ENCODE results near the gene CT45A6. TPM values are rescaled to one million over a fixed set of nuclear protein-coding genes. Genes with fewer than 3 reads are reported as not detected.

The CT45A6 gene
- total RNA-seq (2014; rRNA removed; shearing (Covaris generic)): not detected in 2 replicates

GRCh38 chrX:135802687-135803086 lies at the start of gene CT45A6:
Gene CT45A6 (minus strand): TSS chrX:135802787. CDS start chrX:135798993, 3,794 bp downstream.

DNA sequence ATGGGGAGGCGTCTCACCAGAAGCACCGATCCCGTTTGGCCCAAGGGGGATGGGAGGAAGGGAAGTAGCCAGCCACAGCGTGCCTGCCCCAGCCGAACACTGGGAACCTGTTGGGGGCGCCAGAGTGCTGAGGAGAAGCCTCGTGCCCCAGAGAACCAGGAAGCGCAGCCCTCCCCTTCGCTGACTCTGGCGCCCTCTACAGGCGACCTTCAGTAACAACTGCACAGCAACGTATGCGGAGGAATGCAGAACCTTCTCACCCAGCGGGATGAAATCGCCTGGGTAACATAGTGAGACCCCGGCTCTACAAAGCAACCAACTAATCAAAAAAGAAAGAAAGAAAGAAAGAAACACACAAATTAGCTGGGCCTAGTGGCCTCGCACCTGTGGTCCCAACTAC lies 34.6 kb upstream of the CT45A6 start, which contains the start of gene CT45A7:
Gene CT45A7, minus strand, starts transcription at position 101 of the 400 bp plus-strand sequence. CDS start 3,747 bp downstream, outside the sequence.

DNA sequence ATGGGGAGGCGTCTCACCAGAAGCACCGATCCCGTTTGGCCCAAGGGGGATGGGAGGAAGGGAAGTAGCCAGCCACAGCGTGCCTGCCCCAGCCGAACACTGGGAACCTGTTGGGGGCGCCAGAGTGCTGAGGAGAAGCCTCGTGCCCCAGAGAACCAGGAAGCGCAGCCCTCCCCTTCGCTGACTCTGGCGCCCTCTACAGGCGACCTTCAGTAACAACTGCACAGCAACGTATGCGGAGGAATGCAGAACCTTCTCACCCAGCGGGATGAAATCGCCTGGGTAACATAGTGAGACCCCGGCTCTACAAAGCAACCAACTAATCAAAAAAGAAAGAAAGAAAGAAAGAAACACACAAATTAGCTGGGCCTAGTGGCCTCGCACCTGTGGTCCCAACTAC lies 17.3 kb upstream of the CT45A6 start, which contains the start of gene CT45A2:
Gene CT45A2, minus strand, starts transcription at position 101 of the 400 bp plus-strand sequence. CDS start 3,747 bp downstream, outside the sequence.

DNA sequence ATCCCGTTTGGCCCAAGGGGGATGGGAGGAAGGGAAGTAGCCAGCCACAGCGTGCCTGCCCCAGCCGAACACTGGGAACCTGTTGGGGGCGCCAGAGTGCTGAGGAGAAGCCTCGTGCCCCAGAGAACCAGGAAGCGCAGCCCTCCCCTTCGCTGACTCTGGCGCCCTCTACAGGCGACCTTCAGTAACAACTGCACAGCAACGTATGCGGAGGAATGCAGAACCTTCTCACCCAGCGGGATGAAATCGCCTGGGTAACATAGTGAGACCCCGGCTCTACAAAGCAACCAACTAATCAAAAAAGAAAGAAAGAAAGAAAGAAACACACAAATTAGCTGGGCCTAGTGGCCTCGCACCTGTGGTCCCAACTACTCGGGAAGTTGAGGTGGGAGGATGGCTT lies 17.2 kb downstream of the CT45A6 start, which contains the start of gene CT45A5:
Gene CT45A5, minus strand, starts transcription at position 101 of the 400 bp plus-strand sequence. CDS start 3,774 bp downstream, outside the sequence.

GRCh38 chrX:135768091-135768490 lies 34.5 kb downstream of the CT45A6 start, which contains the start of gene CT45A3:
Gene CT45A3 (minus strand): TSS chrX:135768191. CDS start chrX:135764444, 3,747 bp downstream.

Other genes with a start within 250 kb of the CT45A6 start
- 66.5 and 103 TPM in 2 replicates for gene CT45A1, start 89.1 kb downstream of the CT45A6 start, total RNA-seq (2014; rRNA removed; shearing (Covaris generic))
- 161 and 205 TPM in 2 replicates for gene CT45A3, start 34.6 kb downstream of the CT45A6 start, total RNA-seq (2014; rRNA removed; shearing (Covaris generic))
- gene CT45A5, start 17.3 kb downstream of the CT45A6 start, total RNA-seq (2014; rRNA removed; shearing (Covaris generic)): 105 and 135 TPM in 2 replicates
- 0.83 TPM in 1 of 2 replicates, not detected in the other for gene CT45A2, start 17.2 kb upstream of the CT45A6 start, total RNA-seq (2014; rRNA removed; shearing (Covaris generic))
- gene CT45A7, start 34.5 kb upstream of the CT45A6 start, total RNA-seq (2014; rRNA removed; shearing (Covaris generic)): 0.53 and 1.3 TPM in 2 replicates
- gene CT45A8, start 51.8 kb upstream of the CT45A6 start, total RNA-seq (2014; rRNA removed; shearing (Covaris generic)): 0.83 TPM in 1 of 2 replicates, not detected in the other
- not detected in 2 replicates for gene CT45A9, start 69.0 kb upstream of the CT45A6 start, total RNA-seq (2014; rRNA removed; shearing (Covaris generic))
- gene CT45A10, start 90.7 kb upstream of the CT45A6 start, total RNA-seq (2014; rRNA removed; shearing (Covaris generic)): 51.5 and 62.2 TPM in 2 replicates
- 14.1 and 16.7 TPM in 2 replicates for gene SAGE1, start 90.9 kb upstream of the CT45A6 start, total RNA-seq (2014; rRNA removed; shearing (Covaris generic))
- 9.6 and 11.6 TPM in 2 replicates for gene MMGT1, start 171.2 kb upstream of the CT45A6 start, total RNA-seq (2014; rRNA removed; shearing (Covaris generic))
- 5.2 and 6.3 TPM in 2 replicates for gene SLC9A6, start 182.6 kb upstream of the CT45A6 start, total RNA-seq (2014; rRNA removed; shearing (Covaris generic))

All from A375 (cell line).